Measurements from ENCODE around the gene LPCAT1. TPM values are rescaled to one million over a fixed set of nuclear protein-coding genes. Genes with fewer than 3 reads are reported as not detected.

LPCAT1 gene
- total and polyA plus RNA-seq, 2 of the 13 experiments (the other 11 are each of a cell fraction or from before 2014, with no cell fraction given): 29.8 to 90.6 TPM

GRCh38 chr5:1446602-1447343 is 77.0 kb downstream of the LPCAT1 start:
- Histone ChIP-seq H3K27me3 (ENCODE audit: control insufficient read depth in 1 of 2, insufficient read depth in 2 of 2, low read length in 2 of 2) (peaks cover 18 to 64% of the 10 kb centered on the region in 2 experiments), H3K79me2 (ENCODE audit: insufficient read depth, low read length) (no peaks in the 10 kb centered on the region), H3K4me1 (ENCODE audit: insufficient read depth, low read length) (no peaks in the 10 kb centered on the region), H2AFZ (ENCODE audit: low read length) (no peak overlapping the region), H3K9ac (ENCODE audit: insufficient read depth, low read depth, low read length) (no peak overlapping the region), H3K4me3 (replicated peaks in 1 of 3; ENCODE audit: insufficient read depth in 1 of 3, low read depth in 2 of 3, low read length in 3 of 3) (no peak overlapping the region), H4K20me1 (ENCODE audit: insufficient read depth, low read length) (no peaks in the 10 kb centered on the region), H3K36me3 (replicated peaks in 1 of 2; ENCODE audit: control insufficient read depth in 1 of 2, insufficient read depth in 2 of 2, low read length in 2 of 2) (no peaks in the 10 kb centered on the region), H3K27ac (ENCODE audit: extremely low read length, insufficient read depth, low read length) (no peak overlapping the region), H3K4me2 (ENCODE audit: low read depth, low read length) (no peak overlapping the region), H3K9me3 (ENCODE audit: low read length) (no peaks in the 10 kb centered on the region)
- in situ Hi-C loops (cut with HindIII; ENCODE audit: extremely low pct_ligation_motif_present, low pct_unique_long_range_greater_than_20kb) (no loop called here), intact Hi-C loops (cut with micrococcal nuclease; ENCODE audit: unreplicated experiment) (no loop called here)
- DNase-seq (ENCODE audit: low spot score) (no peak), FAIRE-seq (no peak), ATAC-seq (no peak)
- 6% methylated on average over 5 of the region's 16 CpGs for WGBS (ENCODE audit: low lambda C conversion rate)
- ChIA-PET POLR2A (no interaction called here), CTCF (ENCODE audit: low intra/inter-chr PET ratio, low total read pairs) (no interaction called here)
- BruUV-seq (replicated peaks): no TSS peak
- TF ChIP-seq POGZ (CRISPR knock-in tag; IDR thresholded peaks at IDR 0.05) (no peak), KLF15 (CRISPR knock-in tag; IDR thresholded peaks at IDR 0.05; ENCODE audit: borderline replicate concordance) (no peak), HMGA1 (CRISPR knock-in tag; conservative IDR thresholded peaks at IDR 0.05) (no peak), GLI4 (CRISPR knock-in tag; IDR thresholded peaks at IDR 0.05; ENCODE audit: borderline replicate concordance) (no peak), ZNF256 (CRISPR knock-in tag; conservative IDR thresholded peaks at IDR 0.05) (no peak), RFXANK (CRISPR knock-in tag; IDR thresholded peaks at IDR 0.05) (no peak), SAP130 (CRISPR knock-in tag; IDR thresholded peaks at IDR 0.05; ENCODE audit: low read depth) (no peak), CSRNP1 (CRISPR knock-in tag; IDR thresholded peaks at IDR 0.05) (no peak), MYC (CRISPR knock-in tag; IDR thresholded peaks at IDR 0.05; ENCODE audit: borderline replicate concordance) (no peak), RELA (CRISPR knock-in tag; IDR thresholded peaks at IDR 0.05) (no peak), ZNF784 (CRISPR knock-in tag; IDR thresholded peaks at IDR 0.05; ENCODE audit: borderline replicate concordance) (no peak), E2F2 (CRISPR knock-in tag; IDR thresholded peaks at IDR 0.05; ENCODE audit: borderline replicate concordance) (no peak), ZNF615 (CRISPR knock-in tag; IDR thresholded peaks at IDR 0.05; ENCODE audit: borderline replicate concordance) (no peak), ZNF749 (CRISPR knock-in tag; IDR thresholded peaks at IDR 0.05; ENCODE audit: borderline replicate concordance) (no peak), ZNF703 (CRISPR knock-in tag; IDR thresholded peaks at IDR 0.05; ENCODE audit: borderline replicate concordance) (no peak)

Data from HepG2 (cell line).